ENCODE data around the gene C2CD3. TPM values are rescaled to one million over a fixed set of nuclear protein-coding genes. Genes with fewer than 3 reads are reported as not detected.
A peak's percentile ranks its signal among the peaks of the same experiment; 100 is the strongest.

Gene C2CD3
- total RNA-seq, 4 donors from 2014 or later, result 28.2 to 46.9 (median 35.1) TPM

GRCh38 chr11:74024261-74025029 is 146.4 kb downstream of the C2CD3 start:
- DNase-seq (ENCODE audit: low spot score in 2 of 2), result peak; percentile 68 to 72
- peaks cover 0 to 34% (median 13%) of the 10 kb centered on the region in 4 donors for H3K4me1 ChIP-seq
- H3K9me3 ChIP-seq, result no peaks in the 10 kb centered on the region
- 49 to 61% methylated on average over 2 of the region's 2 CpGs for WGBS, 2 donors
- no peaks in the 10 kb centered on the region for H3K27me3 ChIP-seq
- TF ChIP-seq CTCF (IDR thresholded peaks at IDR 0.05) (no peak), POLR2A (IDR thresholded peaks at IDR 0.05) (no peak), EP300 (IDR thresholded peaks at IDR 0.05) (peak in 1 of 2 donors; percentile 40)
- peak overlapping the region in 2 of 4 donors; percentile 1 to 22 for H3K27ac ChIP-seq
- H3K36me3 ChIP-seq, result peaks cover 0 to 52% (median 0%) of the 10 kb centered on the region in 3 donors
- H3K4me3 ChIP-seq, result no peak overlapping the region

GRCh38 chr11:74023276-74023675 is 147.5 kb downstream of the C2CD3 start:
- Histone ChIP-seq H3K27me3 (no peaks in the 10 kb centered on the region), H3K27ac (peak overlapping the region in 2 of 4 donors; percentile 20 to 45), H3K9me3 (no peaks in the 10 kb centered on the region), H3K36me3 (peaks cover 0 to 43% (median 0%) of the 10 kb centered on the region in 3 donors), H3K4me1 (peaks cover 0 to 46% (median 23%) of the 10 kb centered on the region in 4 donors), H3K4me3 (no peak overlapping the region)
- DNase-seq (ENCODE audit: low spot score in 2 of 2), result no peak
- TF ChIP-seq CTCF (IDR thresholded peaks at IDR 0.05) (no peak), POLR2A (IDR thresholded peaks at IDR 0.05) (no peak), EP300 (IDR thresholded peaks at IDR 0.05) (no peak)

GRCh38 chr11:74022546-74022945 is 148.3 kb downstream of the C2CD3 start:
- Histone ChIP-seq H3K4me3 (no peak overlapping the region), H3K4me1 (peaks cover 0 to 53% (median 28%) of the 10 kb centered on the region in 4 donors), H3K27ac (peak overlapping the region in 1 of 4 donors; percentile 45), H3K36me3 (peaks cover 0 to 39% (median 0%) of the 10 kb centered on the region in 3 donors), H3K9me3 (no peaks in the 10 kb centered on the region), H3K27me3 (no peaks in the 10 kb centered on the region)
- no peak for DNase-seq (ENCODE audit: low spot score in 2 of 2)
- TF ChIP-seq POLR2A (IDR thresholded peaks at IDR 0.05), result no peak
- peak in 1 of 2 donors; percentile 18 for TF ChIP-seq EP300 (IDR thresholded peaks at IDR 0.05)
- no peak for TF ChIP-seq CTCF (IDR thresholded peaks at IDR 0.05)
- WGBS, 2 donors, result 85 to 89% methylated on average over 6 of the region's 6 CpGs

GRCh38 chr11:74021998-74022397 is 148.8 kb downstream of the C2CD3 start:
- Histone ChIP-seq H3K4me1 (peaks cover 0 to 55% (median 28%) of the 10 kb centered on the region in 4 donors), H3K4me3 (no peak overlapping the region), H3K9me3 (no peaks in the 10 kb centered on the region), H3K36me3 (peaks cover 0 to 39% (median 0%) of the 10 kb centered on the region in 3 donors), H3K27ac (no peak overlapping the region), H3K27me3 (no peaks in the 10 kb centered on the region)
- DNase-seq (ENCODE audit: low spot score in 2 of 2), result no peak
- TF ChIP-seq POLR2A (IDR thresholded peaks at IDR 0.05) (no peak), CTCF (IDR thresholded peaks at IDR 0.05) (no peak), EP300 (IDR thresholded peaks at IDR 0.05) (no peak)
- 95 to 97% methylated on average over 6 of the region's 6 CpGs for WGBS, 2 donors

GRCh38 chr11:74020539-74020938 is 150.3 kb downstream of the C2CD3 start:
- 80 to 84% methylated on average over 4 of the region's 4 CpGs for WGBS, 2 donors
- no peak for TF ChIP-seq POLR2A (IDR thresholded peaks at IDR 0.05)
- peak in 1 of 2 donors; percentile 16 for TF ChIP-seq EP300 (IDR thresholded peaks at IDR 0.05)
- Histone ChIP-seq H3K9me3 (no peaks in the 10 kb centered on the region), H3K36me3 (peaks cover 0 to 39% (median 0%) of the 10 kb centered on the region in 3 donors), H3K4me1 (peaks cover 0 to 55% (median 28%) of the 10 kb centered on the region in 4 donors), H3K27me3 (no peaks in the 10 kb centered on the region), H3K4me3 (no peak overlapping the region), H3K27ac (peak overlapping the region in 3 of 4 donors; percentile 30 to 90 (median 83))
- no peak for DNase-seq (ENCODE audit: low spot score in 2 of 2)

Data from tibial nerve (tissue), 4 donors.